Liver (tissue), 9 donors: ENCODE measurements around the gene SFXN5. TPM values are rescaled to one million over a fixed set of nuclear protein-coding genes. Genes with fewer than 3 reads are reported as not detected.

ENCODE experiments used
- DNase-seq: peaks from one replicate; pipeline ENCODE4 v3.0.0-alpha.2; 2017; ENCODE audit warnings: low spot score
- H3K27ac ChIP-seq, 2 donors: one replicate each; pipeline ENCODE4 v1.7.0; 2013; ENCODE audit warnings: inconsistent platforms in 2 of 2, low read length in 2 of 2, control low read depth in 1 of 2, low read depth in 1 of 2, mild to moderate bottlenecking in 1 of 2
- H3K27me3 ChIP-seq, 4 donors: one replicate each; pipeline versions ENCODE4 v1.6.1 to v1.7.0; 2013; ENCODE audit warnings: low read length in 3 of 4, inconsistent platforms in 1 of 4, mild to moderate bottlenecking in 1 of 4, moderate library complexity in 1 of 4; ENCODE audit not compliant: control insufficient read depth in 4 of 4, insufficient read depth in 4 of 4
- H3K36me3 ChIP-seq, 4 donors: one replicate each; pipeline versions ENCODE4 v1.6.1 to v1.7.0; 2013; ENCODE audit warnings: low read length in 3 of 4, mild to moderate bottlenecking in 3 of 4, low read depth in 1 of 4, moderate library complexity in 1 of 4; ENCODE audit not compliant: control insufficient read depth in 4 of 4, insufficient read depth in 3 of 4
- H3K4me1 ChIP-seq, 4 donors: one replicate each; pipeline versions ENCODE4 v1.6.1 to v1.7.0; 2013; ENCODE audit warnings: low read length in 3 of 4, mild to moderate bottlenecking in 3 of 4, moderate library complexity in 1 of 4; ENCODE audit not compliant: control insufficient read depth in 4 of 4, insufficient read depth in 4 of 4
- H3K4me3 ChIP-seq, 3 donors: one replicate each; pipeline versions ENCODE4 v1.6.1 to v1.7.0; 2013; ENCODE audit warnings: low read length in 3 of 3, control low read depth in 1 of 3, low read depth in 1 of 3, mild to moderate bottlenecking in 1 of 3
- H3K9ac ChIP-seq, 2 donors: one replicate each; pipeline ENCODE4 v1.7.0; 2013; ENCODE audit warnings: low read length in 2 of 2, mild to moderate bottlenecking in 2 of 2, moderate library complexity in 2 of 2, control low read depth in 1 of 2, low read depth in 1 of 2
- H3K9me3 ChIP-seq, 4 donors: one replicate each; pipeline versions ENCODE4 v1.6.1 to v1.7.0; 2013; ENCODE audit warnings: low read length in 3 of 4; ENCODE audit not compliant: control insufficient read depth in 4 of 4
- ATF3 ChIP-seq: IDR thresholded peaks from 2 replicates; pipeline ENCODE4 v1.6.1; 2016; ENCODE audit warnings: antibody characterized with exemption
- FOXA1 ChIP-seq: IDR thresholded peaks from 2 replicates; pipeline ENCODE4 v1.6.1; 2016; ENCODE audit warnings: antibody characterized with exemption
- GABPA ChIP-seq, 2 donors: IDR thresholded peaks in 1 of 2; conservative IDR thresholded peaks in 1 of 2; 2 replicates each; pipeline ENCODE4 v1.6.1; 2016; ENCODE audit warnings: antibody characterized with exemption in 2 of 2, mild to moderate bottlenecking in 1 of 2, moderate library complexity in 1 of 2
- HNF4A ChIP-seq, 2 donors: conservative IDR thresholded peaks; 2 replicates each; pipeline ENCODE4 v1.6.1; 2016; ENCODE audit warnings: antibody characterized with exemption in 2 of 2, mild to moderate bottlenecking in 2 of 2
- JUND ChIP-seq, 2 donors: IDR thresholded peaks; 2 replicates each; pipeline ENCODE4 v1.6.1; 2016; ENCODE audit warnings: antibody characterized with exemption in 2 of 2
- MAX ChIP-seq: IDR thresholded peaks from 2 replicates; pipeline ENCODE4 v1.6.1; 2016; ENCODE audit warnings: antibody characterized with exemption
- SP1 ChIP-seq: IDR thresholded peaks from 2 replicates; pipeline ENCODE4 v1.6.1; 2018; ENCODE audit warnings: antibody characterized with exemption, mild to moderate bottlenecking
- YY1 ChIP-seq: IDR thresholded peaks from 2 replicates; pipeline ENCODE4 v1.6.1; 2016; ENCODE audit warnings: antibody characterized with exemption, mild to moderate bottlenecking
- WGBS: extraction: QIAGEN DNeasy Blood & Tissue Kit; methylation state at CpG from one replicate; pipeline ENCODE4 v1.1.7; 2013; 5-methylcytosine and 5-hydroxymethylcytosine counted together
- polyA plus RNA-seq, 2 donors: library from polyadenylated mRNA; stranded (reverse) in 1 of 2; unstranded in 1 of 2; fragments of 200-250 nt in 1 of 2; fragments of >200 nt in 1 of 2; fragmentation: Nextera tagmentation in 1 of 2; extraction: Ambion mirVana in 1 of 2; gene quantifications; one replicate each; pipeline versions ENCODE4 v1.2.1 to v1.2.3, GENCODE V29; 2013 to 2015
- total RNA-seq, 2 donors: library from RNA; depleted of rRNA; stranded (reverse); fragments of >200 nt; gene quantifications; one replicate each; pipeline ENCODE4 v1.2.3, GENCODE V29; 2014
- TF ChIP-seq, protein P1 (sequence below): fragments of 150-350 bp; IDR thresholded peaks from 2 replicates; pipeline ENCODE4 v1.5.1; 2017; ENCODE audit warnings: improper control_type of control experiment, low read depth, low read length; ENCODE audit not compliant: missing input control
- TF ChIP-seq, protein P2 (sequence below): IDR thresholded peaks from 2 replicates; pipeline ENCODE4 v1.6.1; 2016; ENCODE audit warnings: antibody characterized with exemption
- donor health status: healthy.
- donor health status: healthy.
- donor health status: healthy.
- donor health status: healthy.
- donor health status: healthy.

The SFXN5 gene
- total and polyA plus RNA-seq, 4 donors, result 23.3 to 58.2 (median 29.5) TPM

DNA sequence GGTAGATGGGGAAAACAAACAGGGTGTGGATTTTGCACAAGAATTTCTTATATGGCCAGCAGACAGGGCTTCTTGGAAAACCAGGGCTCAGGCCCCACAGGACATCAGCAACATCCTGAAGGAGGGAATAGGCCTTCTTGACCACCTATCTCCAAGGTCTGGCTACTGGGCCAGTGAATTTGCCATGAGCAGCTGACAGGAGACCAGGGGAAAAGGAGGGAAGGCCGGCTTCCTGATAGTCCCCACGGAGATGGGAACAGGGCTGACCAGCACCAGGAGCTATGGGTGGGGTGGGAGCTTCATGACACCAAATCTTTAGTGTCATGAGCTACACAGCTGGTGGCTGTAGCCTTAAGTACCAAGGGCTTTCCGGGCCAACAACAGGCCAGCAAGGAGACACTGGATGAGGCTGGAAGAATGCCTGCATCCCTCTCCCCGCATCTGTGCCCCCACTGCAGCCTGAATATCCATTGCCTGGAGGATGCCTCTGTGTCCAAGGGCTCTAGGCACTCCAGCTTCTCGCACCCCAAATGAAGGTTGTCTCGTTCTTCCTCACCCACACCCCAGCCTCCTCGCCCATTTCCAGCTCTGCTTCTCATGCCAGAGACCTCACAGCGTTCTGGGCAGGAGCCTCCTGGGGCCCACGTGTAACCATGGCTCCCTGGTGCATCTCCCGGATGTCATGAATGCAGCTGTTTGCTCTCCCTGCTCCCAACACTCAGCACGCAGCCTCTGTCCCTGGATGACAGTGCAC, 79.4 kb downstream of the SFXN5 start:
- Histone ChIP-seq H3K27ac (no peak overlapping the region), H3K9ac (no peak overlapping the region), H3K4me1 (peaks cover 8 to 80% (median 51%) of the 10 kb centered on the region in 4 donors), H3K9me3 (no peaks in the 10 kb centered on the region), H3K4me3 (no peak overlapping the region), H3K36me3 (peaks cover 0 to 7% (median 5%) of the 10 kb centered on the region in 4 donors), H3K27me3 (no peaks in the 10 kb centered on the region)
- TF ChIP-seq GABPA (IDR thresholded peaks at IDR 0.05 in 1 of 2, conservative IDR thresholded peaks at IDR 0.05 in 1 of 2), result no peak
- TF ChIP-seq SP1, result no peak
- no peak for TF ChIP-seq MAX
- no peak for TF ChIP-seq JUND (IDR thresholded peaks at IDR 0.05)
- TF ChIP-seq HNF4A (conservative IDR thresholded peaks at IDR 0.05), result no peak
- TF ChIP-seq ATF3, result no peak
- TF ChIP-seq, protein P1, sequence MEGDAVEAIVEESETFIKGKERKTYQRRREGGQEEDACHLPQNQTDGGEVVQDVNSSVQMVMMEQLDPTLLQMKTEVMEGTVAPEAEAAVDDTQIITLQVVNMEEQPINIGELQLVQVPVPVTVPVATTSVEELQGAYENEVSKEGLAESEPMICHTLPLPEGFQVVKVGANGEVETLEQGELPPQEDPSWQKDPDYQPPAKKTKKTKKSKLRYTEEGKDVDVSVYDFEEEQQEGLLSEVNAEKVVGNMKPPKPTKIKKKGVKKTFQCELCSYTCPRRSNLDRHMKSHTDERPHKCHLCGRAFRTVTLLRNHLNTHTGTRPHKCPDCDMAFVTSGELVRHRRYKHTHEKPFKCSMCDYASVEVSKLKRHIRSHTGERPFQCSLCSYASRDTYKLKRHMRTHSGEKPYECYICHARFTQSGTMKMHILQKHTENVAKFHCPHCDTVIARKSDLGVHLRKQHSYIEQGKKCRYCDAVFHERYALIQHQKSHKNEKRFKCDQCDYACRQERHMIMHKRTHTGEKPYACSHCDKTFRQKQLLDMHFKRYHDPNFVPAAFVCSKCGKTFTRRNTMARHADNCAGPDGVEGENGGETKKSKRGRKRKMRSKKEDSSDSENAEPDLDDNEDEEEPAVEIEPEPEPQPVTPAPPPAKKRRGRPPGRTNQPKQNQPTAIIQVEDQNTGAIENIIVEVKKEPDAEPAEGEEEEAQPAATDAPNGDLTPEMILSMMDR, result no peak
- WGBS, result 91% methylated on average over 11 of the region's 11 CpGs
- DNase-seq, result no peak

GRCh38 chr2:72991439-72991725, 80.1 kb downstream of the SFXN5 start:
- Histone ChIP-seq H3K27me3 (no peaks in the 10 kb centered on the region), H3K36me3 (peaks cover 0 to 7% (median 4%) of the 10 kb centered on the region in 4 donors), H3K4me1 (peaks cover 14 to 80% (median 53%) of the 10 kb centered on the region in 4 donors), H3K4me3 (no peak overlapping the region), H3K9ac (no peak overlapping the region), H3K27ac (peak overlapping the region in 1 of 2 donors; percentile 22), H3K9me3 (no peaks in the 10 kb centered on the region)
- peak; percentile 22 for DNase-seq
- no peak for TF ChIP-seq FOXA1
- no peak for TF ChIP-seq HNF4A (conservative IDR thresholded peaks at IDR 0.05)
- TF ChIP-seq YY1, result no peak
- no peak for TF ChIP-seq GABPA (IDR thresholded peaks at IDR 0.05 in 1 of 2, conservative IDR thresholded peaks at IDR 0.05 in 1 of 2)
- no peak for TF ChIP-seq JUND (IDR thresholded peaks at IDR 0.05)
- no peak for TF ChIP-seq MAX
- TF ChIP-seq, protein P2, sequence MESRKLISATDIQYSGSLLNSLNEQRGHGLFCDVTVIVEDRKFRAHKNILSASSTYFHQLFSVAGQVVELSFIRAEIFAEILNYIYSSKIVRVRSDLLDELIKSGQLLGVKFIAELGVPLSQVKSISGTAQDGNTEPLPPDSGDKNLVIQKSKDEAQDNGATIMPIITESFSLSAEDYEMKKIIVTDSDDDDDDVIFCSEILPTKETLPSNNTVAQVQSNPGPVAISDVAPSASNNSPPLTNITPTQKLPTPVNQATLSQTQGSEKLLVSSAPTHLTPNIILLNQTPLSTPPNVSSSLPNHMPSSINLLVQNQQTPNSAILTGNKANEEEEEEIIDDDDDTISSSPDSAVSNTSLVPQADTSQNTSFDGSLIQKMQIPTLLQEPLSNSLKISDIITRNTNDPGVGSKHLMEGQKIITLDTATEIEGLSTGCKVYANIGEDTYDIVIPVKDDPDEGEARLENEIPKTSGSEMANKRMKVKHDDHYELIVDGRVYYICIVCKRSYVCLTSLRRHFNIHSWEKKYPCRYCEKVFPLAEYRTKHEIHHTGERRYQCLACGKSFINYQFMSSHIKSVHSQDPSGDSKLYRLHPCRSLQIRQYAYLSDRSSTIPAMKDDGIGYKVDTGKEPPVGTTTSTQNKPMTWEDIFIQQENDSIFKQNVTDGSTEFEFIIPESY, result no peak
- 94% methylated on average over 6 of the region's 6 CpGs for WGBS
